Measurements from ENCODE around the gene CFAP77.

GRCh38 chr9:132596200-132596599 lies 186.2 kb downstream of the CFAP77 start:
- no peak for TF ChIP-seq CREB3 (tag; conservative IDR thresholded peaks at IDR 0.05; ENCODE audit: low read depth)
- no peak for TF ChIP-seq NR0B1 (IDR thresholded peaks at IDR 0.05; ENCODE audit: partially characterized antibody)
- no peak for TF ChIP-seq CTCF (IDR thresholded peaks at IDR 0.05 in 2 of 3, conservative IDR thresholded peaks at IDR 0.05 in 1 of 3; ENCODE audit: insufficient read depth in 2 of 3, low read depth in 1 of 3, low read length in 3 of 3)

All from K562 (cell line).